Measurements from ENCODE around the gene RPL27.

Gene RPL27

DNA sequence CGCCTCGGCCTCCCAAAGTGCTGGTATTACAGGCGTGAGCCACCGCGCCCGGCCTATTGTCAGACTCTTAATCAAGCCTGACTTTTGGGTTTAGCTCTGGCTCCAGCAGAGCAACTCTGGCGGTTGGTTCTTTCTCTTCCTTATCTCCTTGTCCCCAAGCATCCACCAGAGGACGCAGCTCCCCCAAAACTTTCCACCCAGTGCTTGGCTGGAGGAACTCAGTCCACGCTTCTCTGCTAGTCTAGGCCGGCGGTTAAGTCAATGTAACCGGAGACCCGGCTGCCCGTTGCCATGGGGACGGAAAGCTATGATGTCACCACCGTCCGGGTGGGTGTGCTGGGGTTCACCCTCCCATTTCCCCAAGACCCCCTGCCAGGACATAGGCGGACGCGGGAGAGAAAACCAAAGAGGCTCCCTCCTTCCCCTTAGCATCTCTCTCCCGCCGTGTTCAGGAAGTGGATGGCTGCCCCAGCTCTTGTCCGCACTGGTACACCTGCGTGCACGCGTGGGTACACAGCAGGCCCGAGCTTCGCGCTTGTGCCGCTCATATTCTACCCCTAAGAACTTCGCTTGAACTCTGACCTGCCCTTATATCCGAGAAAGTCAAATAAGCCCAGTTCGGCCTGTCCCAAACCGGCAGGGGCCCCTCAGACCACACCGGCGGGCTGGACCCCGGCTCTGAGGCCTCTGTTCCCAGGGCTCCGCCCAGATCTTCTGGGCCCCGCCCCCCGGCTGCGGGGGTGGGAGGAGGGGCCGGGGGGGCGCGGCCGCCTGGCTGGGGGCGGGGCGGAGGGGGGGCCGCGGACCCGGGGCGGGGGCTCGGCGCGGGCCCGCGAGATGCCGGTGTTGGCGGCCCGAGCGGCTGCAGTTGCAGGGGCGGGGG is 26.4 kb downstream of the RPL27 start, which contains the start of gene RND2:
TSS of gene RND2 (plus strand) at position 825 of the 883 bp plus-strand sequence. CDS start 117 bp downstream, outside the sequence.
- no peaks in the 10 kb centered on the region for H3K9me3 ChIP-seq (replicated peaks; ENCODE audit: low read length)
- H3K4me3 ChIP-seq (ENCODE audit: low read length) = peak within 1 kb of the TSS; percentile 67
- H3K9ac ChIP-seq (ENCODE audit: low read depth, low read length) = peak within 1 kb of the TSS; percentile 56
- H3K36me3 ChIP-seq (ENCODE audit: insufficient read depth, low read length) = no peaks in the 10 kb centered on the region
- peaks cover 35% of the 10 kb centered on the region for H3K4me1 ChIP-seq (ENCODE audit: control insufficient read depth, insufficient read depth, low read length)
- H3K27me3 ChIP-seq (ENCODE audit: control insufficient read depth, insufficient read depth, low read length) = no peaks in the 10 kb centered on the region
- H3K4me2 ChIP-seq (ENCODE audit: low read length) = peak within 1 kb of the TSS; percentile 95

DNA sequence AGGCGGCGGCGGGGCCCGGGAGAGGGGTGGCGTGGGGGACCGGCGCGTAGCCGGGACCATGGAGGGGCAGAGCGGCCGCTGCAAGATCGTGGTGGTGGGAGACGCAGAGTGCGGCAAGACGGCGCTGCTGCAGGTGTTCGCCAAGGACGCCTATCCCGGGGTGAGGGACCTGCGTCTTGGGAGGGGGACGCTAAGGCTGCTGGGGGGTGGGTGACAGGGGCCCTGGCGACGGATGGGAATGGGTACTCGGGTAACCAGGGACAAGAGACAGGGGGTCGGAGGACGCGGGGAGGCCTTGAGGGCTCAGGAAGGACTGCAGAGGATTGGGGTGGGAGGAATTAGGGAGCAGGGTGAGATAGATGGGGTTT is 27.1 kb downstream of the RPL27 start:
- Histone ChIP-seq H3K4me1 (ENCODE audit: control insufficient read depth, insufficient read depth, low read length) (peaks cover 35% of the 10 kb centered on the region), H3K27me3 (ENCODE audit: control insufficient read depth, insufficient read depth, low read length) (no peaks in the 10 kb centered on the region), H3K4me2 (ENCODE audit: low read length) (peak overlapping the region; percentile 37), H3K9me3 (replicated peaks; ENCODE audit: low read length) (no peaks in the 10 kb centered on the region), H3K4me3 (ENCODE audit: low read length) (no peak overlapping the region), H3K36me3 (ENCODE audit: insufficient read depth, low read length) (no peaks in the 10 kb centered on the region), H3K9ac (ENCODE audit: low read depth, low read length) (no peak overlapping the region)

DNA sequence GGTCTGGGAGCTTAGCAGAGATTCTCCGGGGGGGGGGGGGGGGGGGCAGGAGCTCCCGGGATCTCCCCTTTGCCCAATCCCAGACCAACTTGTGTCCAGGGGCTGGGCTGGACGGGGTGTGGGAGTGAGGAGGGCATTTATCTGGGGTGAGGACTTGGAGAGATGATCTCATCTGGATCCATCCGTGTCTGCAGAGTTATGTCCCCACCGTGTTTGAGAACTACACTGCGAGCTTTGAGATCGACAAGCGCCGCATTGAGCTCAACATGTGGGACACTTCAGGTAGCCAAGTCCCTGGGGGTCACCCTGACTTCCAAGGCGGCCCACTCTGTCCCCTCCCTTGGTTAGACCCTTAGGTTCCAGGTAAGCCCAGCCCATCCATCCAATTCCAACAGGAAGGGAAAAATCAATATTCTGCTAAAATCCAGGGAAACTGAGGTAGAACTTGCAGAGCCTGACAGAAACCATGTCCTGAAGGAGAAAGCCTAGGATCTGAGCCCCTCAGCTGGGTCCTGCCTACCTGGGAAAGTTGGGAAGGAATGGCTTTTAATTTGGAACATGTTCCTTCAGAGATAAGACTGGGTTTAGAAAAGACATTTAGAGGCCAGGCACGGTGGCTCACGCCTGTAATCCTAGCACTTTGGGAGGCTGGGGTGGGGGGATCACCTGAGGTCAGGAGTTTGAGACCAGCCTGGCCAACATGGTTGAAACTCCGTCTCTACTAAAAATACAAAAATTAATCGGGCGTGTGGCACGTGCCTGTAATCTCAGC is 27.7 kb downstream of the RPL27 start:
- Histone ChIP-seq H3K9me3 (replicated peaks; ENCODE audit: low read length) (no peaks in the 10 kb centered on the region), H3K9ac (ENCODE audit: low read depth, low read length) (no peak overlapping the region), H3K4me3 (ENCODE audit: low read length) (no peak overlapping the region), H3K36me3 (ENCODE audit: insufficient read depth, low read length) (no peaks in the 10 kb centered on the region), H3K4me2 (ENCODE audit: low read length) (no peak overlapping the region), H3K27me3 (ENCODE audit: control insufficient read depth, insufficient read depth, low read length) (no peaks in the 10 kb centered on the region), H3K4me1 (ENCODE audit: control insufficient read depth, insufficient read depth, low read length) (peaks cover 32% of the 10 kb centered on the region)

DNA sequence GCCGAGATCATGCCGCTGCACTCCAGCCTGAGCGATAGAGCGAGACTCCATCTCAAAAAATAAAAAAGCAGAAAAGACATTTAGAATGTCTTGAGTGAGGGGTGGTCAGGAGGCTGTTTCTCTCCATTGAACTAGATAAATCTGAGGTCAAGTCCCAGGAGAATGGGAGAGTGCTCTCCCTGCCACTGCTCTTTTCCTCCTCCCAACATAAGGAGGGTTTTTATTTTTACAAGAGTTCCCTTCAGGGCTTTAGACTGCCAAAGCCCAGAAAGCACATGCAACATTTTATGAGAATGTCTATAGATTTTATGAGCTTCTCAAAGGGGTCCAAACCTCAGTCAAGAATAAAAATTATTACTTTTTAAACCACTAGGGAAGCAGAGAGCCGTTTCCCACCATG is 28.4 kb downstream of the RPL27 start:
- Histone ChIP-seq H3K9me3 (replicated peaks; ENCODE audit: low read length) (no peaks in the 10 kb centered on the region), H3K9ac (ENCODE audit: low read depth, low read length) (no peak overlapping the region), H3K4me1 (ENCODE audit: control insufficient read depth, insufficient read depth, low read length) (peaks cover 29% of the 10 kb centered on the region), H3K27me3 (ENCODE audit: control insufficient read depth, insufficient read depth, low read length) (no peaks in the 10 kb centered on the region), H3K4me3 (ENCODE audit: low read length) (no peak overlapping the region), H3K4me2 (ENCODE audit: low read length) (no peak overlapping the region), H3K36me3 (ENCODE audit: insufficient read depth, low read length) (no peaks in the 10 kb centered on the region)

DNA sequence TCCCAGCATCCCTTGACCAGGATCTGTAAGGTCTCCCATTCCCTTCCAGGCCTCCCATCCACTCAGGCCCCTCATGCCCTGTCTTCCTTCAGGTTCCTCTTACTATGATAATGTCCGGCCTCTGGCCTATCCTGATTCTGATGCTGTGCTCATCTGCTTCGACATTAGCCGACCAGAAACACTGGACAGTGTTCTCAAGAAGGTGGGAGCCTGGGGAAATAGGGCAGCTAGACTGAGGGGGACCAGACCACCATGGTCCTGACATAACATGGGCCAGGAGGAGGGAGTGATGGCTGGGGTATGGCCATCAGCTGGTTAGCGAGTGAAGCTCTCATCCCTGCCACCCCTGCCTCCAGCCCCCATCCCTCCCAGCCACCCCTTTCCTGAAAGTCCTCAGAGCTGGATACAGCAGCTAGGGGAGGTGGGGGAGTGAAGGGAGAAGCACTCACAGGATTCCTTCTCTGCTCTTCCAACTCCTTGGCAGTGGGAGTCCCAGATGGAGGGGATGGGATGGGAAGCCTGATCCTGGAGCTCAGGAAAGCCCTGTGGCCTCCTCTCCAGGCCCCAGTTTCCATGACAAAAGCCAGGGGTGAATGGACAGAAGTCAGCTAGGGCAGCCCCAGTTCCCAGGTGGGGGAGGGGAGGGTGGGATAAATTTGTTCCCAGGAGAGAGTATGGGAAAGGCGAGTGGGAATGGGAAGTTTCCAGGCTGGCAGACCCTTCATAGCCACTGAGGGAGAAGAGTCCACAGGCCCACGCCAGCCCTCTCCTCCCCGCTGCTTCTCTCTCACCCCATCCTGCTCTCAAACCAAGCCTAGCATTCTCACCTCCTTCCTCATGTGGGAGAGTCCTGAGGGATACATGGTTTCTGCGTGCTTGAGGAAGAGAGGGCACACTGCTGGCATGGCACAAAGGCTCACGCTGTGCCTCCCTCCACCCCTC is 29.1 kb downstream of the RPL27 start:
- H3K4me2 ChIP-seq (ENCODE audit: low read length) = no peak overlapping the region
- peaks cover 29% of the 10 kb centered on the region for H3K4me1 ChIP-seq (ENCODE audit: control insufficient read depth, insufficient read depth, low read length)
- H3K27me3 ChIP-seq (ENCODE audit: control insufficient read depth, insufficient read depth, low read length) = no peaks in the 10 kb centered on the region

DNA sequence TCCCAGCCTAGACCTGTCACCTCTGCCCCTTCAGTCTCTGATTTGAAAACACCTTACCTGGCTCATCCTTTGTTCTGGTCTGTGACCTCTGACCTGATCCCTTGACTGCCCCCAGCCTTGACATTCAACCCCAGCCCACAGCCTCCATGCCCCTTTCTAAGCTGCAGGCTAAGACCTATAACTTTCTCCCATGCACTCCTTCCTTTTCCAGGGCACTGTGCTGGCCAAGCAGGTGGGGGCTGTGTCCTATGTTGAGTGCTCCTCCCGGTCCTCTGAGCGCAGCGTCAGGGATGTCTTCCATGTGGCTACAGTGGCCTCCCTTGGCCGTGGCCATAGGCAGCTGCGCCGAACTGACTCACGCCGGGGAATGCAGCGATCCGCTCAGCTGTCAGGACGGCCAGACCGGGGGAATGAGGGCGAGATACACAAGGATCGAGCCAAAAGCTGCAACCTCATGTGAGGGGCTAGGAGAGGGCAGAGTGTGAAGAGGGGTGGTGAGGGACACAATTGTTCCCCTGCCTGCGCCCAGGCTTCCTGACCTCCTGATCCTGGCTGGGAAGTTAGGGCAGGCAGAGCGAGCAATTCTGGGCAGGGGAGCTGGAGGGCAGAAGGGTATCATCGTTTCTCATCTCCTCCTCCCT is 30.1 kb downstream of the RPL27 start:
- H3K9ac ChIP-seq (ENCODE audit: low read depth, low read length) = no peak overlapping the region
- peaks cover 29% of the 10 kb centered on the region for H3K4me1 ChIP-seq (ENCODE audit: control insufficient read depth, insufficient read depth, low read length)
- H3K27me3 ChIP-seq (ENCODE audit: control insufficient read depth, insufficient read depth, low read length) = no peaks in the 10 kb centered on the region

More for the DNA sequence above, 29.1 kb downstream of the RPL27 start:
- H3K9me3 ChIP-seq (replicated peaks; ENCODE audit: low read length) = no peaks in the 10 kb centered on the region
- no peak overlapping the region for H3K9ac ChIP-seq (ENCODE audit: low read depth, low read length)
- no peaks in the 10 kb centered on the region for H3K36me3 ChIP-seq (ENCODE audit: insufficient read depth, low read length)
- no peak overlapping the region for H3K4me3 ChIP-seq (ENCODE audit: low read length)

DNA sequence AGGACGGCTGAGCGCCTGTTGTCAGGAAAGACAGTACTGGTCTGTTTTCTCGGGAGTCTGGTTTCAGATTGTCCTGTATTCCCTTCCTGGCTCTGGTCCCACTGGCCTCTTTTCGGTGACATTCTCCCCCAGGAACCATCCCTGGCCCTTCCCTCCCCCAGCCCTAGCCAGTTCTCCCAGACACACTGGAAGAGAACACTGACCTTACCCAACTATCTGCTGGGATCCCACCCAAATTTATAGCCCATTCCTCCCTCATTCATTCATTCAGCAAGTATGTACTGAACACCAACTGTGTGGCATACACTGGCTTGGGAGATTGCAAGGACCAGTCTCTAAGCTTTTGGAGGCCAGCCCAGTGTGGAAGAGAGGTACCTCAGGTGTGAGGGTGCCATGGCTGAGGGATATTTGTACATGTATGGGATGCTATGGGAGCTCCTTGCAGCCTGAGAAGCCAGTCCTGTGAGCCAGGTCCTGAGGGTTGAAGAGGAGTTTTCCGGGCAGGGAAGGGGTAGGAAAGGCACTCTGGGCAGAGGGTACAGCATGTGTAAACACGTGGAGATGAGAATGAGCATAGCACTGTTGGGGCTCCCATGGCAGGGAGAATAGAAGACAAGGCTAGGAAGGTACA is 32.0 kb downstream of the RPL27 start:
- no peaks in the 10 kb centered on the region for H3K9me3 ChIP-seq (replicated peaks; ENCODE audit: low read length)
- no peak overlapping the region for H3K4me3 ChIP-seq (ENCODE audit: low read length)
- peaks cover 25% of the 10 kb centered on the region for H3K4me1 ChIP-seq (ENCODE audit: control insufficient read depth, insufficient read depth, low read length)
- peak overlapping the region; percentile 15 for H3K4me2 ChIP-seq (ENCODE audit: low read length)
- H3K9ac ChIP-seq (ENCODE audit: low read depth, low read length) = no peak overlapping the region
- no peaks in the 10 kb centered on the region for H3K36me3 ChIP-seq (ENCODE audit: insufficient read depth, low read length)
- H3K27me3 ChIP-seq (ENCODE audit: control insufficient read depth, insufficient read depth, low read length) = no peaks in the 10 kb centered on the region

More for the DNA sequence above, 30.1 kb downstream of the RPL27 start:
- H3K9me3 ChIP-seq (replicated peaks; ENCODE audit: low read length) = no peaks in the 10 kb centered on the region
- H3K4me2 ChIP-seq (ENCODE audit: low read length) = peak overlapping the region; percentile 69
- no peaks in the 10 kb centered on the region for H3K36me3 ChIP-seq (ENCODE audit: insufficient read depth, low read length)
- no peak overlapping the region for H3K4me3 ChIP-seq (ENCODE audit: low read length)

DNA sequence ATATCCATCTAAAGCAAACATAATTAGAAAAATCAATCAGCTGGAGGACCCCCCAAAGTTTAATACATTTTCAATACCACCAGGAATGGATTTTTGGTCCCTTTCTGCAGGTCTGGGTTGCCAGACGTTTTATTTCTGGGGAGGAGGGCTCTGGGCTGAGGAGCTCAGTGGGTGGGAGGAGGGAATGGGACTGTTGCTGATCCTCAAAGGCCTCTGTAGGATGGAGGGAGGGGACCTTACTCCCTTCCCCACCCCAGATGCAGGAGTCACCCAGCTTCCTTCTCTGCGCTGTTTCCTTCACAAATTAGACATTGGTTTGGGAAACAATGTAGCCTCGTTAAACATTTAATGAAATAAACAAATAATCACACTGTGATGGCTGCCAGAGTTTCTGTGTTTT is 33.4 kb downstream of the RPL27 start:
- Histone ChIP-seq H3K4me3 (ENCODE audit: low read length) (no peak overlapping the region), H3K36me3 (ENCODE audit: insufficient read depth, low read length) (no peaks in the 10 kb centered on the region), H3K27me3 (ENCODE audit: control insufficient read depth, insufficient read depth, low read length) (no peaks in the 10 kb centered on the region), H3K4me2 (ENCODE audit: low read length) (no peak overlapping the region), H3K9ac (ENCODE audit: low read depth, low read length) (no peak overlapping the region), H3K4me1 (ENCODE audit: control insufficient read depth, insufficient read depth, low read length) (peaks cover 25% of the 10 kb centered on the region), H3K9me3 (replicated peaks; ENCODE audit: low read length) (no peaks in the 10 kb centered on the region)

DNA sequence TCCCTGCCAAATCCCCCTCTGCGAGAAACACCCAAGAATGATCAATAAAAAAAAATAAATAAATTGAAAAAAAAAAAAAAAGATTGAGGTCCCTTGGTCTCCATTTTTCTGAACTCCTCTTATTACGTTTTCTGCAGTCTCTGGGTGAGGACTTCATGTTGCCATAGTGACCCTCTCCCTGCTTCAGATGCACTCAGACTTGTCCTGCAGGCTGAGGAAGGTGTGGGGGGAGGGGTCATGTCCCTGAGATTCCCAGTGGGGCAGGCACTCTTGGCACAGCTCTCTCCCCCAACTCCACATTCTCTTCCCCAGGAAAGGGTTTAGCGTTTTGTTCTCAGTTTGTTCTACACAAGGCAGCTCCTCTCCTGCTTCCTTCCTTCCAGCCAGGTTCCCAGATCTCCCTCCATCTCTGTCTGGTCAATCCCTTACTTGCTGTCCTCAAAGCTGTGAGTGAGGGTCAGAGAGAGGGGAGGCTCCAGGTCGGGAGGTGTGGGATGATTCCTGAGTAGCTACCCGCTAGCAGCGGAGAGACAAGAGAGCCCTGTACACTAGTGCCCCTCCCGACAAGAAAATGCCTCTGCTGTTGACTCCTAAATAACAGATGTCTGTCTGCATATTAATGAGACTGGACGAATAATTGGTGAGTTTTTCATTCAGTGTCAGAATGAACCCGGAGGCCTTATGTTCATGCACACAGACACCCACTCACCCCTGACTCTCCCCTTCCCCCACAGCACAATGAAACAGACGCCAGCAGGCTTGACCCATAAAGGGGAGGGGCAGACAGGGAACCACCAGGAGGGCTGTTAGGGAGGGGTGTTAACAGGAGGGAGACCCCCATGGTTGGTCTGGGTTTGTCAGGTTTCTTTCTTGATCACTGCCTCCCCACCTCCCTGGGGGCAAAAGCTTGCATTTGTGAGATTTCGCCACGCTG is 36.0 kb downstream of the RPL27 start:
- H3K4me2 ChIP-seq (ENCODE audit: low read length) = no peak overlapping the region
- H3K4me1 ChIP-seq (ENCODE audit: control insufficient read depth, insufficient read depth, low read length) = peaks cover 12% of the 10 kb centered on the region
- H3K27me3 ChIP-seq (ENCODE audit: control insufficient read depth, insufficient read depth, low read length) = no peaks in the 10 kb centered on the region
- H3K9me3 ChIP-seq (replicated peaks; ENCODE audit: low read length) = no peaks in the 10 kb centered on the region
- no peak overlapping the region for H3K9ac ChIP-seq (ENCODE audit: low read depth, low read length)
- H3K36me3 ChIP-seq (ENCODE audit: insufficient read depth, low read length) = no peaks in the 10 kb centered on the region
- H3K4me3 ChIP-seq (ENCODE audit: low read length) = no peak overlapping the region

DNA sequence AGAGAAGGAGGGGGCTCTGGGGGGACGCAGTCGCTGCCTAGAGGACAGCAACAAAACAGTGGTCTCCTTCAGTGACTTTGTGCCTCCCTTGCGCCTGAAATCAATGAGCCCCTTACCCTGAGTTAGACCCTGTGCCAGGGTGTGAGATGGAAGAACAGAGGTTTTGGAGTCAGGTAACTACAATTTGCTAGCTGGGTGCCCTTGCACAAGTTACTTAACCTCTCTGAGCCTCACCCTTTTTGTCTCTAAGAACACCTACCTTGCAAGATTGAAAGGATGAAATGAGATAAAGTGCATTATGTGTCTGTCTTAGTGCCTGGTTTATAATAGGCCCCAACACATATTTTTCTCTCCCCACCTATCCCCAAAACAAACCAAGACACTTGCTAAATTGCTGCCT is 36.7 kb downstream of the RPL27 start:
- no peaks in the 10 kb centered on the region for H3K36me3 ChIP-seq (ENCODE audit: insufficient read depth, low read length)
- no peaks in the 10 kb centered on the region for H3K27me3 ChIP-seq (ENCODE audit: control insufficient read depth, insufficient read depth, low read length)
- H3K4me3 ChIP-seq (ENCODE audit: low read length) = no peak overlapping the region
- no peak overlapping the region for H3K4me2 ChIP-seq (ENCODE audit: low read length)
- peaks cover 6% of the 10 kb centered on the region for H3K4me1 ChIP-seq (ENCODE audit: control insufficient read depth, insufficient read depth, low read length)
- H3K9me3 ChIP-seq (replicated peaks; ENCODE audit: low read length) = no peaks in the 10 kb centered on the region
- no peak overlapping the region for H3K9ac ChIP-seq (ENCODE audit: low read depth, low read length)
